GM19043 (cell line): ENCODE measurements around the gene PHACTR1.

Experiments
- ATAC-seq: cut with Tn5 transposase; IDR thresholded peaks from one replicate; pipeline ENCODE4 v1.9.1; 2021; ENCODE audit warnings: low read depth; ENCODE audit not compliant: unreplicated experiment

The PHACTR1 gene

GRCh38 chr6:12892151-12892550 lies 175.6 kb downstream of the PHACTR1 start:
- no peak for ATAC-seq

DNA sequence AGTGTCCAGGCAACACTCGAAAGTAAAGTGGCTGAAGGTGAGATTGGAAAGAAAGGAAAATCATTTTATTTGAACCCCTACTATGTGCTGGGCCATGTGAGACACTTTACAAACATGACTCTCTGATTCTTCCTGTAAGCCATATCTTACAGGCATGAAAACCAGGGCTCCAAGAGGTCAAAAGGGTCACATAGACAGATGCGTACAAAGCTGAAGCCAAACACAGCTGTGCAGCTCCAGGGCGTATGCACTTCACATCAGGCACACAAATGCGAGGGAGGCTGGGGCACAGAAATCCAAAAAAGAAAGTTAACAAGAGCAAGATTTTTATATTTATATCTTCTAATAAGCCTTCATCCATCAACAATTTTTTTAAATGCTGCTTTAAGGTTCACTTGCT lies 176.5 kb downstream of the PHACTR1 start:
- ATAC-seq: no peak

DNA sequence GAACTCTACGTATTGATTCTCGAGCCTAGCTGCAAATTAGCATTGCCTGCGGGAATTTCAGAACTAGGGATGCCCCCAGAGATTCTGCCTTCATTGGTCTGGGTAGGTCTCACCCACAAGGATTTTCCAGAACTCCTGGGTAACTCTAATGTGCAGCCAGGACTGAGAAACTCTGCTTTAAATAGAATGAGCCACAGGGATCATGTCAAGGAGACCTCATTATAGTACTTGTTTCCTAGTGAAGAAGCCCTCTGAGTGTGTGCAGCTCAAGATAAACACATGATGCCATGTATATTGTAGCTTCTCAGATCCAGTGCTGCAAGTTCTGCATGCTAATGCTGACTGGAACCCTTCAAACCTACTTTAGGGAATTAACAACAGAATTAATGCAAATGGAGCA lies 179.2 kb downstream of the PHACTR1 start:
- no peak for ATAC-seq

- no peak for ATAC-seq
Measured at GRCh38 chr6:12896208-12896733, 179.7 kb downstream of the PHACTR1 start.

DNA sequence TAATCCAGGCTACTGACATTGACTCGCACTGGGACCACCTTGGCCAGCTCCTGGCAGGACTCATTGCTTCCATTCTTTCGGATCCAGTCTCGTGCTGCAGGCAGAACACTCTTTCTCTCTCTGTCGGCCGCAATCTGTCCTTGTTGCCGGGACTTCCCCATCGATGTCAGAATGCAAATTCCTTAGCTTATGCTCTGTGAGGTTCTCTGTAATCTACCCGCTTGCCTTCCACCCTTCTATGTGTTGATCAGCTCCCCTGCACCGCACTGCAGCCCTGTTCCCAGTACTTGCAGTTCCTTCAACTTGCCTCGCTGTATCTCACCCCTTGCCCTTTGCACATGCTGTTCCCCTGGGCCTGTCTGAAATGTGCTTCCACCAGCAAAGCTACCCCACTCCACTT lies 182.0 kb downstream of the PHACTR1 start:
- ATAC-seq: no peak

GRCh38 chr6:12899046-12899833 lies 182.7 kb downstream of the PHACTR1 start:
- ATAC-seq: no peak

DNA sequence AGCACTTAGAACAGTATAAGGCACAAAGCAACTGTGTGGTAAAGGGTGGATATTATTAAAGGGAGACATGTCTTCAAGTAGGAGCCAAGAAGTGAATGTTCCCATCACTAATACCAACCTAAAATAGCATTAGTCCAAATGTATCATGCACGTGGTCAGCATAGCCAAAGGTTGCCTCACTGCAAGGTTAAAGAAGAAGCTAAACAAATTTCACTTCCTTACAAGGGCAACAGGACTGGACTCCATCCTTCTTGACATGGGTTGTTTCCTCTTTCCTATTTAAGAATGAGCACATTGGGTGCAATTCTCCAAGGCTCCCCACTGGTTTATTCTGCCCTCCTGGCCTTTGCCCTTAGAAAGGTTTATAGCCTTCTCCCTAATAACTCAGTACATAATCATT lies 186.7 kb downstream of the PHACTR1 start:
- ATAC-seq: no peak

- ATAC-seq: no peak
Measured at GRCh38 chr6:12909833-12910232, 193.3 kb downstream of the PHACTR1 start.

DNA sequence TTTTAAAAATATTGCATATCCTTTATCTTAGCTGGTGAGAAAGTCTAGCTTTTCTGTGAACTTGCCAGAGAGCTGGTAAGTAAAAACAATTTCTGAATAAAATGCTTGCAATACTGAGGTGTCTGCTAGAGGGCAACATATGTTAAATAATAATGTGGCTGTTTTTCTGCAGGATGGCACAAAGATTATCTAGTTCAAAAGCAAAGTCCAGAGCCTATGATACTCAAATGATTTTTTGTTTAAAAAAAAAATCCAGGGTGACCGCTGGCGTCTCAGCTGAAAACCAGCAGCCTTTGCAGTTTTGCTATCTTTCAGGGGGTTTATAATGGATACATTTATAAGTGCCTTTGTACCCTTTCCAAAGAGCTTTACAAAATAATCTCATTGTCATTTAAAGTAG lies 194.9 kb downstream of the PHACTR1 start:
- no peak for ATAC-seq

- no peak for ATAC-seq
Measured at GRCh38 chr6:12913201-12913600, 196.6 kb downstream of the PHACTR1 start.

- ATAC-seq: no peak
Measured at GRCh38 chr6:12916006-12916405, 199.4 kb downstream of the PHACTR1 start.

GRCh38 chr6:12916420-12917136 lies 200.0 kb downstream of the PHACTR1 start:
- no peak for ATAC-seq

DNA sequence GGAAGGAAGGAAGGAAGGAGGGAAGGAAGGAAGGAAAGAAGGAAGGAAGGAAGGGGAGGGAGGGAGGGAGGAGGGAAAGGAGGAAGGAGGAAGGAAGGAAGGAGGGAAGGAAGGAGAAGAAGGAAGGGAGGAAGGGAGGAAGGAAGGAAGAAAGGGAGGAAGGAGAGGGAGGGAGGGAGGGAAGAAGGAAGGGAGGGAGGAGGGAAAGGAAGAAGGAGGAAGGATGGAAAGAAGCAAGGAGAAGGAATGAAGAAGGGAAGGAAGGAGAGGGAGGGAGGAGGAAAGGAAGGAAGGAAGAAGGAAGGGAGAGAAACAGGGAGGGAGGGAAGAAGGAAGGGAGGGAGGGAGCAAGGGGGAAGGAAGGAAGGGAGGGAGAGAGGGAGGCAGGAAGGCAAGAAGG lies 204.9 kb downstream of the PHACTR1 start:
- no peak for ATAC-seq

DNA sequence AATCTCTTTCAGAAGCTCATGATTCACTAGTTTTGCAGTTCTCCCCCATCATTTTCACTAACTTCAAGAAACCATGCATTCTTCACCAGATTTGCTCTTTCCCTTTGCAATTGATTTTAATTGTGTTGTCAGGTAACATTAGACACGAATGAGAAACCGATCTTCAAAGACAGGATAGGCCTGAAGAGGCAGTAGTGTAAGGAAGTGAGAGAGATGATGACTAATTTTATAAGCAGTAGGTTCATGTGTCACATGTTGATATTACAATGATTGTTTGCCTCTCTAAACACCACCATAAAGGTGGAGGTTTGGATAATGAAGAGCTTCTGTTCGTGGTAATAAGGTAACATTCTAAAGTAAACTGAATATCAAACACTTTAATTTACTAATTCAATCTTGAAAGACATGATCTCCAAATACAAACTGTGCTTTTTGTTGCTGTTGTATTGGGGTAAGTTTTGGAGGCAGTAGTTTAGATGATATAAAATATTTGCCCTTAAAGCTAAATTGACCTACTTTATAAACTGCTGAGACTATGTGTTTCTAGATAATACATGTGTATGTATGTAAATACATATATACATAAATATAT lies 207.2 kb downstream of the PHACTR1 start:
- ATAC-seq: no peak

- ATAC-seq: no peak
Measured at GRCh38 chr6:12924911-12925310, 208.3 kb downstream of the PHACTR1 start.

DNA sequence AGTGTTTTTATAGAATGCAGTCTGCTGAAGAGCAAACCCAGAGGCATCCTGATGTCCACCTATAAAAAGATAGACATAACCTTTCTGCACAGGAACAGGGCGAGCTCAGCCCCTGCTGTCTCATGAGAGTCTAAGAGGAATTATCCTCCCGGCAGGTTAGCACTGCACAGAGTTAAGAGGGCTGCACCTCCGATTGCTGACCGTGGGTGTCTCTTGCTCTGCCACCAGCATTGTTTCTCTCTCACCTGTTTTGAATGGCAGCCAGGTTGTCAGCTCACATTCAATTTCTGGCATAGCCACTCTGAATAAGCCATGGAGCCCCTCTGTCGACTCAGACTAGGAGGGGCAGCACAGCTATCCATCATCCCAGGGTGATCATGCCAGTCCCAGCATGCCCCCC lies 211.2 kb downstream of the PHACTR1 start:
- ATAC-seq: no peak

- no peak for ATAC-seq
Measured at GRCh38 chr6:12929678-12930077, 213.1 kb downstream of the PHACTR1 start.

- ATAC-seq: no peak
Measured at GRCh38 chr6:12931639-12932038, 215.1 kb downstream of the PHACTR1 start.

- ATAC-seq: no peak
Measured at GRCh38 chr6:12935637-12936036, 219.1 kb downstream of the PHACTR1 start.

DNA sequence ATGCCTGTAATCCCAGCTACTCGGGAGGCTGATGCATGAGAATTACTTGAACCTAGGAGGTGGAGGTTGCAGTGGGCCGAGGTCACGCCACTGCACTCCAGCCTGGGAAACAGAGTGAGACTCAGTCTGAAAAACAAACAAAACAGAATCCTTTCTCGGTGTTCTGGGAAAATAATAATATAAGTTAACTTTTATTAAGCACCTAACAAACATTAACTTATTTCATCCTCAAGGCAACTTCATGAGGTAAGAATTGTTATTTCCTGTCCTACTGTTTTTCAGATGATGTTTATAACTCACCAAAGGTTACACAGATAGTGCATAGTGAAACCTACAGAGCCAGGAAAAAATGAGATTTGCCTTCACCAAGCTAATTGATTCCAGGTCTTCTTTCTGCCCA lies 221.4 kb downstream of the PHACTR1 start:
- ATAC-seq: no peak

GRCh38 chr6:12939314-12939713 lies 222.7 kb downstream of the PHACTR1 start:
- no peak for ATAC-seq
